ENCODE data around the gene MRFAP1. TPM values are rescaled to one million over a fixed set of nuclear protein-coding genes. Genes with fewer than 3 reads are reported as not detected.

The MRFAP1 gene
- polyA plus RNA-seq, 1 experiment = 298 TPM

DNA sequence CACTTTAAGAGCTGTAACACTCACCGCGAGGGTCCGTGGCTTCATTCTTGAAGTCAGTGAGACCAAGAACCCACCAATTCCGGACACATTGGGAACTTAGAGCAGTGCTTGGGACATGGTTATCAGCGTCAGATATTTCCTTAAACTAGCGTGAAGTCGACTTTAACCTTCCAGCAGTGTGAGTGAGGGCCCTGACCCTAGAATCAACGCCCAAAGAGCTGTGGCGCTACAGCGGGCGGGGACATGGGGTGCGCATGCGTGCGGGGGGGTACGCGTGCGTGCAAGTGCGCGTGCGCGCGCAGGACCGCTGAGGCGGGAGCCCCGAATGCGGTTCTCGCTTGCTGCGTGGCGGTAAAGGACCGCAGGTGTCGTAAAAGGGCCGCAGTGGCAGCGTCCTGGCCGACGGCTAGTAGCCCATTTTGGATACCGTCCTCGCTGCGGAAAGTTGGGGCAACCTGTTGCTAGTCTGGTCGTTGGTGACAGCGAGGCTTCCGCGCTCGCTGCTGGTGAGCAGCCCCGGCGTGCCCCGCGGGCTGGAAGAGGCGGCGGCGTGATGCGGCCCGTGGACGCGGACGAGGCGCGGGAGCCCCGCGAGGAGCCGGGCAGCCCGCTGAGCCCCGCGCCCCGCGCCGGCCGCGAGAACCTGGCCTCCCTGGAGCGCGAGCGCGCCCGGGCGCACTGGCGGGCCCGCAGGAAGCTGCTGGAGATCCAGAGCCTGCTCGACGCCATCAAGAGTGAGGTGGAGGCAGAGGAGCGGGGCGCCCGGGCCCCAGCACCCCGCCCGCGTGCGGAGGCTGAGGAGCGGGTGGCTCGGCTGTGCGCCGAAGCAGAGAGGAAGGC is 33.4 kb downstream of the MRFAP1 start:
- POLR2A ChIA-PET = interaction anchor here (0.9 to 3.2 kb wide), 10 partner anchors 10 to 394 kb away, joined by 3 to 20 read pairs (median 4); partner anchors contain the start of genes GRPEL1, MRFAP1 and MRFAP1L1
- CTCF ChIA-PET = interaction anchor here (0.8 to 1.5 kb wide), 3 partner anchors 10 to 100 kb away, joined by 4 to 6 read pairs (median 4); no protein-coding TSS in a partner anchor
- DNase-seq (ENCODE audit: low read depth, low spot score) = peak; percentile 90
- H3K9me3 ChIP-seq (ENCODE audit: control insufficient read depth, insufficient read depth, low read length) = peaks cover 3% of the 10 kb centered on the region; the same call in 1 of the 2 replicates
- H3K4me3 ChIP-seq (ENCODE audit: low read depth, low read length) = peak overlapping the region; percentile 64
- TF ChIP-seq, protein P1, sequence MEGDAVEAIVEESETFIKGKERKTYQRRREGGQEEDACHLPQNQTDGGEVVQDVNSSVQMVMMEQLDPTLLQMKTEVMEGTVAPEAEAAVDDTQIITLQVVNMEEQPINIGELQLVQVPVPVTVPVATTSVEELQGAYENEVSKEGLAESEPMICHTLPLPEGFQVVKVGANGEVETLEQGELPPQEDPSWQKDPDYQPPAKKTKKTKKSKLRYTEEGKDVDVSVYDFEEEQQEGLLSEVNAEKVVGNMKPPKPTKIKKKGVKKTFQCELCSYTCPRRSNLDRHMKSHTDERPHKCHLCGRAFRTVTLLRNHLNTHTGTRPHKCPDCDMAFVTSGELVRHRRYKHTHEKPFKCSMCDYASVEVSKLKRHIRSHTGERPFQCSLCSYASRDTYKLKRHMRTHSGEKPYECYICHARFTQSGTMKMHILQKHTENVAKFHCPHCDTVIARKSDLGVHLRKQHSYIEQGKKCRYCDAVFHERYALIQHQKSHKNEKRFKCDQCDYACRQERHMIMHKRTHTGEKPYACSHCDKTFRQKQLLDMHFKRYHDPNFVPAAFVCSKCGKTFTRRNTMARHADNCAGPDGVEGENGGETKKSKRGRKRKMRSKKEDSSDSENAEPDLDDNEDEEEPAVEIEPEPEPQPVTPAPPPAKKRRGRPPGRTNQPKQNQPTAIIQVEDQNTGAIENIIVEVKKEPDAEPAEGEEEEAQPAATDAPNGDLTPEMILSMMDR (IDR thresholded peaks at IDR 0.05; ENCODE audit: low read depth, low read length) = no peak
- H3K27me3 ChIP-seq (ENCODE audit: control insufficient read depth, insufficient read depth, low read length) = no peaks in the 10 kb centered on the region
- H3K27ac ChIP-seq (ENCODE audit: low read depth, low read length) = no peak overlapping the region

DNA sequence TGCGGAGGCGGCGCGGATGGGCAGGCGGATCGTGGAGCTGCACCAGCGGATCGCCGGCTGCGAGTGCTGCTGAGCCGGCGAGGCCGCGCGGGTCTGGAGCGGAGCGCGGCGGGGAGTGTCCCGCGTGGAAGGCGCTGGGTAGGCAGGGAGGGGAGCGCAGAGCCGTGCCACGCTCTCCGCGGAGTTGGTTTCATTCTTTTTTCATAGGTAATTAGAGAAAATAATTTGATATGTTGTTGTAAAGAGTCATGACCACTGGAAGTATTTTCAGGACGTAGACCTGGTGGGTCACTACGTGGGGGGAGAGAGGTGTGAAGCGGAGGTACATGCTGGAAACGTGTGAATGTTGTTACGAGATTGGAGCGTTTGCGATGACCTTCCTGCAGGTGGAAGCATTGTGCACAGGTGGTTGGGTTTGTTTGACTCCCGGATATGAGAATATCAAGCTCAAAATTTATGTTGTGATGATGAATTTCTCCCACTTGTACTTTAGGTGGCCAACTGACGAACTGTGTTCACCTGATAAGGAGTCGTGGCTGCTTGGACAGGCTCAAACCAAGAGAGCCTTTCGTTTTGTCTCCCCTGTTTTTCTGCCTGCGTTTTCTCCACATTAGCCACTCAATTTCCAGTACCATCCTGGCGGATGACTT is 34.1 kb downstream of the MRFAP1 start:
- H3K9me3 ChIP-seq (ENCODE audit: control insufficient read depth, insufficient read depth, low read length) = peaks cover 3% of the 10 kb centered on the region; the same call in 1 of the 2 replicates
- no peak for DNase-seq (ENCODE audit: low read depth, low spot score)
- ChIA-PET CTCF (interaction anchor here (1.0 to 1.7 kb wide), 3 partner anchors 9 to 396 kb away, joined by 4 to 5 read pairs (median 4); no protein-coding TSS in a partner anchor), POLR2A (interaction anchor here (0.6 to 3.2 kb wide), 3 partner anchors 21 to 34 kb away, joined by 3 to 20 read pairs (median 5); partner anchors contain the start of gene MRFAP1)
- TF ChIP-seq, protein P1 (IDR thresholded peaks at IDR 0.05; ENCODE audit: low read depth, low read length) = peak; percentile 25
- no peak overlapping the region for H3K27ac ChIP-seq (ENCODE audit: low read depth, low read length)
- peak overlapping the region; percentile 64 for H3K4me3 ChIP-seq (ENCODE audit: low read depth, low read length)
- no peaks in the 10 kb centered on the region for H3K27me3 ChIP-seq (ENCODE audit: control insufficient read depth, insufficient read depth, low read length)

DNA sequence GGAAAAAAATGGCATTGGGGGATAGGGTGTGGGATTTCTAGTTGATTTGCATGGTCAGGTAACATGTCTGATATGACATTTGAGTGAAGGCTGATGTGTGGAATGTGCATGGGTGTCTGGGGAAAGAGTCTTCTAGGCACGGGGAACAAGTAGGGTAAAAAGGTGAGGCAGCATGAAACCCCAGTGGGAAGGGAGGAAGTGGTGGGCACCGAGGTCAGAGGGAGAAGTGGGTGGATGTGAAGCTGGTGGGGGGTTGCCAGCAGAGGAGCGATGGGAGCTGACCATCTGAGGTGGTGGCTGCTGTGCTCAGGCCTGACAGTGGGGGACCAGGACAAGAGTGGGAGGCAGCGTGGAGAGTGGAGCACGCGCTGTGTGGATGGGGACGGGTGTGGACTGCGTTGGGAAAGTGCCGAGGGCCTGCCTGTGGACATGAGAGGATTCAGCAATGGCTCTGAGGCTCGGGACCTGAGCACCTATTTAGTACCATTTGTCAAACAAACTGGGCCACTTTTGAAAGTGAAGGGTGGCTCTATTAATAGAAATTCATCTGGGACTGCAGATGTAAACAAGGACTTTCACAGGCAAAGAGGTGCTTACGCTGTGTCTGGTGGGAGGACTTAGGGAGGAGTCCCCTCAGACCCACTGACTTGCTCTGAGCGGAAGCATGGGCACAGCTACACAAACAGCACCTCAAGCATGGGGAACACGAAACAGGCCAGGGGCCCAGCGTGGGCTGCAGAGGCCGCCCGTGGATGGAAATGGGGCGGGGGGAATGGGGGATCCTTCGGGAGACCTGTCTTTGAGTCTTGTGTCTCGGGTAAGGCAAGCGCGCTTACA is 36.5 kb downstream of the MRFAP1 start:
- ChIA-PET POLR2A (no interaction called here), CTCF (no interaction called here)
- Histone ChIP-seq H3K9me3 (ENCODE audit: control insufficient read depth, insufficient read depth, low read length) (peaks cover 3% of the 10 kb centered on the region), H3K27ac (ENCODE audit: low read depth, low read length) (no peak overlapping the region), H3K4me3 (ENCODE audit: low read depth, low read length) (peak overlapping the region; percentile 17; the same call in 1 of the 2 replicates), H3K27me3 (ENCODE audit: control insufficient read depth, insufficient read depth, low read length) (no peaks in the 10 kb centered on the region)
- DNase-seq (ENCODE audit: low read depth, low spot score) = no peak
- TF ChIP-seq, protein P1 (IDR thresholded peaks at IDR 0.05; ENCODE audit: low read depth, low read length) = no peak

DNA sequence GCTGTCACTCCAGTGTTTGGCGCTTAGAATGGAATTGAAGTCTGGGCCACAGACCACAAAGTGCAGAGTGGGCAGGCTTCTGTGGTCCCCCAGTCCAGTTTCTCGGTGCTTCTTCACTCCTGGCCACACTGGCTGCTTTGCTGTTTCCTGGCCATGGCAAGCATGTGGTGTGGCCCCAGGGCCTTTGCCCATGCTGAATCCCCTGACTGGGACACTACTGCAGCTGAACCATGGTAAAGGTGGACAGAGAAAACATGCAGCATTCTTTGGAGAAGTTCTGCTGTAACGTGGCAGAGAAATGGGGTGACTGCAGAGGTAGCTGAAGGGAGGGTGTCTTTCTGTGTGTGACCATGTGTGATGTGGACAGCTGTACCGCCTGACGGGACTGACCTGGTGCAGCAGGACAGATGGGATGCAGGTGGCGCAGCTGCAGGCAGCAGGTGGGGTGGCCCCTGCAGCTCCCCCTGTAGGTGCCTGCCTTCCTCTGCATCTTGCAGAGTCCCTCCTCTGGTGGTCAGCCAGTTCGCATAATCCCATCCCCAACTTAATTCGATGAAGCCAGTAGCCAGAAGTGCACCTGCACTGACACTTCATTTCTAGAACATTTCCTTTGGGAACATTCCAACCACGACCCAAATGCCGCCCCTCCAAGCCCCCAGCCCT is 40.0 kb downstream of the MRFAP1 start:
- CTCF ChIA-PET = no interaction called here
- Histone ChIP-seq H3K9me3 (ENCODE audit: control insufficient read depth, insufficient read depth, low read length) (no peaks in the 10 kb centered on the region; the same call in none of the 2 replicates), H3K27ac (ENCODE audit: low read depth, low read length) (no peak overlapping the region), H3K27me3 (ENCODE audit: control insufficient read depth, insufficient read depth, low read length) (no peaks in the 10 kb centered on the region), H3K4me3 (ENCODE audit: low read depth, low read length) (no peak overlapping the region)
- DNase-seq (ENCODE audit: low read depth, low spot score) = no peak
- POLR2A ChIA-PET = no interaction called here
- TF ChIP-seq, protein P1 (IDR thresholded peaks at IDR 0.05; ENCODE audit: low read depth, low read length) = 0 out of 2 replicates have a peak, but pooled peaks have one; percentile 19
